ENCODE results near the gene CCNDBP1.

The CCNDBP1 gene

GRCh38 chr15:43213466-43213865 is 28.3 kb downstream of the CCNDBP1 start:
- H3K27ac ChIP-seq: no peak overlapping the region
- TF ChIP-seq ZFX (IDR thresholded peaks at IDR 0.05): no peak
- TF ChIP-seq CTCF (conservative IDR thresholded peaks at IDR 0.05): no peak

- no peak for TF ChIP-seq CTCF (conservative IDR thresholded peaks at IDR 0.05)
- TF ChIP-seq ZFX (IDR thresholded peaks at IDR 0.05): no peak
- H3K27ac ChIP-seq: no peak overlapping the region
Measured at GRCh38 chr15:43214169-43214568, 29.0 kb downstream of the CCNDBP1 start.

- no peak overlapping the region for H3K27ac ChIP-seq
- TF ChIP-seq ZFX (IDR thresholded peaks at IDR 0.05) (no peak), CTCF (conservative IDR thresholded peaks at IDR 0.05) (no peak)
Measured at GRCh38 chr15:43214592-43215295, 29.5 kb downstream of the CCNDBP1 start.

GRCh38 chr15:43215961-43216360 is 30.8 kb downstream of the CCNDBP1 start:
- H3K27ac ChIP-seq: no peak overlapping the region
- TF ChIP-seq CTCF (conservative IDR thresholded peaks at IDR 0.05): no peak
- no peak for TF ChIP-seq ZFX (IDR thresholded peaks at IDR 0.05)

GRCh38 chr15:43218908-43219706 is 33.9 kb downstream of the CCNDBP1 start:
- H3K27ac ChIP-seq: no peak overlapping the region
- TF ChIP-seq CTCF (conservative IDR thresholded peaks at IDR 0.05) (no peak; the same call in 1 of the 2 replicates), ZFX (IDR thresholded peaks at IDR 0.05) (no peak)

- H3K27ac ChIP-seq: no peak overlapping the region
- TF ChIP-seq CTCF (conservative IDR thresholded peaks at IDR 0.05): no peak
- no peak for TF ChIP-seq ZFX (IDR thresholded peaks at IDR 0.05)
Measured at GRCh38 chr15:43219929-43220928, 35.0 kb downstream of the CCNDBP1 start.
